ENCODE data around the gene CELF4.
A peak's percentile ranks its signal among the peaks of the same experiment; 100 is the strongest.

Gene CELF4

GRCh38 chr18:37251679-37252078, 313.9 kb downstream of the CELF4 start:
- H3K36me3 ChIP-seq (ENCODE audit: control insufficient read depth, insufficient read depth, low read length), result no peaks in the 10 kb centered on the region
- H3K27me3 ChIP-seq (replicated peaks; ENCODE audit: control insufficient read depth, insufficient read depth, low read length), result no peaks in the 10 kb centered on the region; the same call in 1 of the 2 replicates
- TF ChIP-seq, protein P1, sequence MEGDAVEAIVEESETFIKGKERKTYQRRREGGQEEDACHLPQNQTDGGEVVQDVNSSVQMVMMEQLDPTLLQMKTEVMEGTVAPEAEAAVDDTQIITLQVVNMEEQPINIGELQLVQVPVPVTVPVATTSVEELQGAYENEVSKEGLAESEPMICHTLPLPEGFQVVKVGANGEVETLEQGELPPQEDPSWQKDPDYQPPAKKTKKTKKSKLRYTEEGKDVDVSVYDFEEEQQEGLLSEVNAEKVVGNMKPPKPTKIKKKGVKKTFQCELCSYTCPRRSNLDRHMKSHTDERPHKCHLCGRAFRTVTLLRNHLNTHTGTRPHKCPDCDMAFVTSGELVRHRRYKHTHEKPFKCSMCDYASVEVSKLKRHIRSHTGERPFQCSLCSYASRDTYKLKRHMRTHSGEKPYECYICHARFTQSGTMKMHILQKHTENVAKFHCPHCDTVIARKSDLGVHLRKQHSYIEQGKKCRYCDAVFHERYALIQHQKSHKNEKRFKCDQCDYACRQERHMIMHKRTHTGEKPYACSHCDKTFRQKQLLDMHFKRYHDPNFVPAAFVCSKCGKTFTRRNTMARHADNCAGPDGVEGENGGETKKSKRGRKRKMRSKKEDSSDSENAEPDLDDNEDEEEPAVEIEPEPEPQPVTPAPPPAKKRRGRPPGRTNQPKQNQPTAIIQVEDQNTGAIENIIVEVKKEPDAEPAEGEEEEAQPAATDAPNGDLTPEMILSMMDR (IDR thresholded peaks at IDR 0.05; ENCODE audit: insufficient read depth, low read length, poor library complexity, severe bottlenecking), result no peak
- no peak for DNase-seq (ENCODE audit: extremely low read depth, insufficient read length)
- no peak overlapping the region for H3K4me3 ChIP-seq (replicated peaks; ENCODE audit: low read depth, low read length)

DNA sequence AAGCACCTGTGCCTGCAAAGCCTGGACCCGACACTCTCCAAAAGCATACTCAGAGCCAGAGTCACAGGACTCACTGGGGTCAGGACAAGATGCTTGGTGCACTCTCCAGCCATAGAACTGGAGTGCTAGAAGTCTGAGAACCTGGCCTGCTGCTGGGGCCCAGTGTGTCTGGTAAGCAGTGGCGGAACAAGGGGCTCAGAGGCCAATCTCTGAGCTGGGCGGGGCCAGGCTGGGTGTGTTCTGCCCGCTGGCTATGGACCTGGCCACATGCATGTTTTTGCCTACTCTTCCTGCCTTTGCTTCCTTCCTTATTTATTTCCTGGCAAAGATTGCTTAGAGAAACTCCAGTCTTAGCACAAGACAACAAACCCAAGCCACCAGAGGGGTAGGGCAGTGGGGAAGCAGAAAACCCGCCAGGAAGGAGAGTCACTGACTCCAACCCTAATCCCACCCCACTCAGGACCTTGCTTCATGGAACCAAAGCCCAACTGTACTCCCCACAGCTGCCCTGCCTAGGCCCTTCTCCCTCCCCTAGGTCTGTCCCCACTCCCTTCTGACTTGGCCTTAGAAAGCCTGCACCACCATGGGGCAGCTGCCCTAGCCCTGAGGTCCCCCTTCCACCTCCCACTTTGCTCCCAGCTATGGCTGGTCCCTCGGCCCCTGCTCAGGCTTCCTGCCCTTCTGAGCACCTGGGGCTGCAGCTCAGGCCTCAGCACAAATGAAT, 315.5 kb downstream of the CELF4 start:
- no peak for DNase-seq (ENCODE audit: extremely low read depth, insufficient read length)
- no peaks in the 10 kb centered on the region; the same call in 1 of the 2 replicates for H3K27me3 ChIP-seq (replicated peaks; ENCODE audit: control insufficient read depth, insufficient read depth, low read length)
- no peaks in the 10 kb centered on the region for H3K36me3 ChIP-seq (ENCODE audit: control insufficient read depth, insufficient read depth, low read length)
- TF ChIP-seq, protein P1 (IDR thresholded peaks at IDR 0.05; ENCODE audit: insufficient read depth, low read length, poor library complexity, severe bottlenecking), result no peak
- no peak overlapping the region for H3K4me3 ChIP-seq (replicated peaks; ENCODE audit: low read depth, low read length)

GRCh38 chr18:37249171-37249886, 316.3 kb downstream of the CELF4 start:
- Histone ChIP-seq H3K27me3 (replicated peaks; ENCODE audit: control insufficient read depth, insufficient read depth, low read length) (no peaks in the 10 kb centered on the region; the same call in 1 of the 2 replicates), H3K36me3 (ENCODE audit: control insufficient read depth, insufficient read depth, low read length) (no peaks in the 10 kb centered on the region), H3K4me3 (replicated peaks; ENCODE audit: low read depth, low read length) (no peak overlapping the region)
- DNase-seq (ENCODE audit: extremely low read depth, insufficient read length), result no peak
- TF ChIP-seq, protein P1 (IDR thresholded peaks at IDR 0.05; ENCODE audit: insufficient read depth, low read length, poor library complexity, severe bottlenecking), result no peak

GRCh38 chr18:37248281-37248680, 317.3 kb downstream of the CELF4 start:
- DNase-seq (ENCODE audit: extremely low read depth, insufficient read length), result no peak
- Histone ChIP-seq H3K36me3 (ENCODE audit: control insufficient read depth, insufficient read depth, low read length) (no peaks in the 10 kb centered on the region), H3K27me3 (replicated peaks; ENCODE audit: control insufficient read depth, insufficient read depth, low read length) (no peaks in the 10 kb centered on the region; the same call in 1 of the 2 replicates), H3K4me3 (replicated peaks; ENCODE audit: low read depth, low read length) (no peak overlapping the region)
- TF ChIP-seq, protein P1 (IDR thresholded peaks at IDR 0.05; ENCODE audit: insufficient read depth, low read length, poor library complexity, severe bottlenecking), result peak; percentile 2

- no peaks in the 10 kb centered on the region; the same call in 1 of the 2 replicates for H3K27me3 ChIP-seq (replicated peaks; ENCODE audit: control insufficient read depth, insufficient read depth, low read length)
- no peak for DNase-seq (ENCODE audit: extremely low read depth, insufficient read length)
- TF ChIP-seq, protein P1 (IDR thresholded peaks at IDR 0.05; ENCODE audit: insufficient read depth, low read length, poor library complexity, severe bottlenecking), result no peak
- no peaks in the 10 kb centered on the region for H3K36me3 ChIP-seq (ENCODE audit: control insufficient read depth, insufficient read depth, low read length)
- H3K4me3 ChIP-seq (replicated peaks; ENCODE audit: low read depth, low read length), result no peak overlapping the region
Measured at GRCh38 chr18:37247497-37248161, 318.0 kb downstream of the CELF4 start.

Data from GM06990 (cell line).